Hepatocyte (in vitro differentiated cells): Measurements from ENCODE around the gene HTRA2. TPM values are rescaled to one million over a fixed set of nuclear protein-coding genes. Genes with fewer than 3 reads are reported as not detected.

Source experiments
- DNase-seq: peaks from one replicate; pipeline ENCODE4 v3.0.0-alpha.2; 2016; ENCODE audit warnings: low spot score
- H2AFZ ChIP-seq: fragments of 200-600 bp; sonication (generic); 2 replicates; pipeline ENCODE4 v1.6.0; 2016; ENCODE audit warnings: antibody characterized with exemption, mild to moderate bottlenecking
- H3K27ac ChIP-seq: fragments of 200-600 bp; sonication (generic); 2 replicates; pipeline ENCODE4 v1.5.1; 2016; ENCODE audit warnings: mild to moderate bottlenecking
- H3K27me3 ChIP-seq: fragments of 200-600 bp; sonication (generic); 2 replicates; pipeline ENCODE4 v1.6.1; 2016
- H3K36me3 ChIP-seq: fragments of 200-600 bp; sonication (generic); replicated peaks from 2 replicates; pipeline ENCODE4 v1.5.1; 2016; ENCODE audit warnings: low read depth; ENCODE audit not compliant: insufficient read depth
- H3K4me1 ChIP-seq: fragments of 200-600 bp; sonication (generic); 2 replicates; pipeline ENCODE4 v1.5.1; 2016; ENCODE audit warnings: mild to moderate bottlenecking, moderate library complexity; ENCODE audit not compliant: insufficient read depth
- H3K4me2 ChIP-seq: fragments of 200-600 bp; sonication (generic); 2 replicates; pipeline ENCODE4 v1.6.0; 2016
- H3K4me3 ChIP-seq: fragments of 200-600 bp; sonication (generic); 2 replicates; pipeline ENCODE4 v1.5.1; 2016; ENCODE audit warnings: mild to moderate bottlenecking
- H3K79me2 ChIP-seq: fragments of 200-600 bp; sonication (generic); 2 replicates; pipeline ENCODE4 v1.6.0; 2017; ENCODE audit warnings: mild to moderate bottlenecking
- H3K9me2 ChIP-seq: fragments of 200-600 bp; sonication (generic); replicated peaks from 2 replicates; pipeline ENCODE4 v1.6.0; 2017; ENCODE audit warnings: mild to moderate bottlenecking; ENCODE audit not compliant: insufficient read depth
- H3K9me3 ChIP-seq: fragments of 200-600 bp; sonication (generic); 2 replicates; pipeline ENCODE4 v1.5.1; 2016; ENCODE audit warnings: low read depth, mild to moderate bottlenecking
- H4K20me1 ChIP-seq: fragments of 200-600 bp; sonication (generic); 2 replicates; pipeline ENCODE4 v1.6.0; 2016; ENCODE audit warnings: mild to moderate bottlenecking; ENCODE audit not compliant: insufficient read depth, poor library complexity, severe bottlenecking
- CTCF ChIP-seq: fragments of 200-600 bp; sonication (generic); IDR thresholded peaks from 2 replicates; pipeline ENCODE4 v1.5.1; 2016; ENCODE audit warnings: antibody characterized with exemption, mild to moderate bottlenecking; ENCODE audit not compliant: poor library complexity
- EZH2 ChIP-seq: fragments of 200-600 bp; sonication (generic); IDR thresholded peaks from 2 replicates; pipeline ENCODE4 v1.6.1; 2016; ENCODE audit warnings: antibody characterized with exemption, mild to moderate bottlenecking, borderline replicate concordance
- EZH2phosphoT487 ChIP-seq: fragments of 200-600 bp; sonication (generic); IDR thresholded peaks from one replicate; pipeline ENCODE4 v1.6.1; 2018; ENCODE audit warnings: antibody characterized with exemption, mild to moderate bottlenecking, low read depth, moderate library complexity; ENCODE audit not compliant: unreplicated experiment, severe bottlenecking
- WGBS: methylation state at CpG from one replicate; pipeline ENCODE4 v1.1.6; 2016; ENCODE audit warnings: low lambda C conversion rate; ENCODE audit errors: missing lambda C conversion rate; 5-methylcytosine and 5-hydroxymethylcytosine counted together
- polyA plus RNA-seq: library from polyadenylated mRNA; unstranded; fragments of >200 nt; fragmentation: Nextera tagmentation; extraction: Ambion mirVana; gene quantifications from 2 replicates; pipeline ENCODE4 v1.2.1, GENCODE V29; 2016
- total RNA-seq: library from RNA; depleted of rRNA; stranded (reverse); fragments of >200 nt; gene quantifications from 2 replicates; pipeline ENCODE4 v1.2.3, GENCODE V29; 2014

HTRA2 gene
- total and polyA plus RNA-seq, 2 experiments from 2014 or later, result 31.2 to 33.5 TPM

- WGBS, result 3% methylated on average over 11 of the region's 36 CpGs
- no peak overlapping the region for H3K4me2 ChIP-seq
Measured at GRCh38 chr2:74512744-74513604, 16.8 kb upstream of the HTRA2 start.

GRCh38 chr2:74513605-74514367 is 15.9 kb upstream of the HTRA2 start:
- DNase-seq, result no peak
- Histone ChIP-seq H3K36me3 (no peaks in the 10 kb centered on the region), H3K4me1 (peaks cover 6% of the 10 kb centered on the region), H3K9me2 (no peaks in the 10 kb centered on the region), H3K27ac (no peak overlapping the region), H3K79me2 (no peaks in the 10 kb centered on the region), H3K4me2 (peak overlapping the region; percentile 64), H3K9me3 (no peaks in the 10 kb centered on the region), H2AFZ (no peak overlapping the region), H4K20me1 (no peaks in the 10 kb centered on the region), H3K4me3 (no peak overlapping the region), H3K27me3 (peaks cover 92% of the 10 kb centered on the region)
- no peak for TF ChIP-seq CTCF
- peak; percentile 76 for TF ChIP-seq EZH2
- TF ChIP-seq EZH2phosphoT487, result peak; percentile 83
- WGBS, result 3% methylated on average over 40 of the region's 52 CpGs

More at GRCh38 chr2:74512744-74513604, 16.8 kb upstream of the HTRA2 start:
- Histone ChIP-seq H3K27me3 (peaks cover 84% of the 10 kb centered on the region), H3K79me2 (no peaks in the 10 kb centered on the region), H2AFZ (no peak overlapping the region), H4K20me1 (no peaks in the 10 kb centered on the region), H3K27ac (no peak overlapping the region), H3K9me2 (no peaks in the 10 kb centered on the region), H3K36me3 (no peaks in the 10 kb centered on the region), H3K9me3 (no peaks in the 10 kb centered on the region), H3K4me3 (no peak overlapping the region), H3K4me1 (peaks cover 10% of the 10 kb centered on the region)
- DNase-seq, result no peak
- TF ChIP-seq EZH2 (peak; percentile 15), EZH2phosphoT487 (no peak)

- Histone ChIP-seq H3K4me1 (peaks cover 6% of the 10 kb centered on the region), H3K79me2 (no peaks in the 10 kb centered on the region), H4K20me1 (no peaks in the 10 kb centered on the region), H3K9me2 (no peaks in the 10 kb centered on the region), H3K4me2 (peak within 1 kb of the TSS; percentile 74), H3K9me3 (no peaks in the 10 kb centered on the region), H3K27me3 (peaks cover 98% of the 10 kb centered on the region), H3K4me3 (no peak within 1 kb of the TSS), H3K27ac (no peak within 1 kb of the TSS), H2AFZ (no peak within 1 kb of the TSS), H3K36me3 (no peaks in the 10 kb centered on the region)
- DNase-seq, result no peak
- WGBS, result 5% methylated on average over 73 of the region's 82 CpGs
- peak; percentile 70 for TF ChIP-seq EZH2phosphoT487
- TF ChIP-seq EZH2, result peak; percentile 61
- no peak for TF ChIP-seq CTCF
Measured at GRCh38 chr2:74514368-74515270, 15.1 kb upstream of the HTRA2 start, which contains the start of gene TLX2. Gene TLX2 (plus strand): TSS chr2:74514450. CDS start chr2:74514807, 357 bp downstream.
